ENCODE data around the gene ROCK2.

The ROCK2 gene

DNA sequence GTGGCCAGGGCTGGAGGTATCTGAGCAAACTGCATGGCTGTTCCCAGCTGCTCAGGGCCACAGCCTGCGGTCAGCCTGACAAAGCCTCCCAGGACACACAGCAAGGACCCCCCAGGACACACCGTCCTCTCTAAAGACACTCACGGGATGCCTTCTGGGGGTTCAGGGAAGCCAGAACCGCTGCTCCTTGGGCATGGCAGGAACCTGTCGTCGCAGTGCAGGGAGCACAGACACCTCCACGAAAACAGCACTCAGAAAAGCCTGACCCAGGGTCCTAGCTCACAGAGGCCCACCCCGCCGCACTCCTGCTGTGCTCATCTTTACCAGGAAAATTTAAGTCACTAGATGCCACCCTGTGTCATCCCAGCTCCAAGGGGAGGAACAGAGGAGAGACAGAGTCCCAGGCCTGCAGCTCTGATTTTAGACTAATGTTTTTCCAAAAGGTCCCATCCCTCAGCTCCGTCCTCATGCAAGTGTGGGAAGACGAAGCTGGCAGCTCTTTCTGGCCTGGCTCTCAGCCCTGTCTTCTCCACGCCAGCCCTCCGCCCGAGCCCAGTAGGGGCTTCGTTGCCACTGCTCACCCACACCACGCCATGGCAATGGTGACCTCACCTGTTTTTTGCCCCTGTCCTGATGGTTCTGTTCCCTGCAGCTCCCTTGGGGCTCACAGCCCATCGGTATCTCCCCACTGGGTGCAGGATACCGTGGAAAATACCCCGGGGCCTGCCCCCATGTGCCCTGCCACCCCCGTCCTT is 213.1 kb downstream of the ROCK2 start:
- no peaks in the 10 kb centered on the region for H3K9me3 Mint-ChIP-seq
- peaks cover 30% of the 10 kb centered on the region for H3K4me1 Mint-ChIP-seq (ENCODE audit: low read depth)
- H3K27me3 Mint-ChIP-seq = peaks cover 6% of the 10 kb centered on the region
- no peak overlapping the region for H3K27ac Mint-ChIP-seq
- H3K4me3 Mint-ChIP-seq = no peak overlapping the region
- H3K36me3 Mint-ChIP-seq (ENCODE audit: low read depth) = no peaks in the 10 kb centered on the region
